Kidney (tissue), 14 donors: ENCODE data around the gene FOXN3. TPM values are rescaled to one million over a fixed set of nuclear protein-coding genes. Genes with fewer than 3 reads are reported as not detected.

Experiments used
- DNase-seq, 5 donors: peaks; one replicate each; pipeline ENCODE4 v3.0.0-alpha.2; 2013 to 2020
- FAIRE-seq: peaks from 2 replicates; lab custom pipeline; 2012; peaks lifted over from hg19 to GRCh38; lab: Jason Lieb, UNC
- H3K27ac ChIP-seq, 2 donors: one replicate each; pipeline ENCODE4 v1.7.0; 2013; ENCODE audit warnings: low read depth in 2 of 2, low read length in 2 of 2, inconsistent platforms in 1 of 2
- H3K27me3 ChIP-seq: one replicate; pipeline ENCODE4 v1.7.1; 2013; ENCODE audit warnings: low read length, inconsistent platforms; ENCODE audit not compliant: control insufficient read depth, insufficient read depth
- H3K36me3 ChIP-seq, 3 donors: one replicate each; pipeline versions ENCODE4 v1.7.0 to v1.7.1; 2013; ENCODE audit warnings: low read length in 3 of 3, control low read depth in 1 of 3, inconsistent platforms in 1 of 3; ENCODE audit not compliant: insufficient read depth in 3 of 3, control insufficient read depth in 2 of 3
- H3K4me1 ChIP-seq, 3 donors: one replicate each; pipeline versions ENCODE4 v1.7.0 to v1.7.1; 2013; ENCODE audit warnings: low read length in 3 of 3, inconsistent platforms in 1 of 3, low read depth in 1 of 3; ENCODE audit not compliant: control insufficient read depth in 2 of 3, insufficient read depth in 2 of 3
- H3K4me3 ChIP-seq, 3 donors: one replicate each; pipeline versions ENCODE4 v1.7.0 to v1.8.1; 2013; ENCODE audit warnings: low read length in 3 of 3, control low read depth in 1 of 3, inconsistent platforms in 1 of 3
- H3K9ac ChIP-seq, 3 donors: one replicate each; pipeline versions ENCODE4 v1.7.0 to v1.7.1; 2013; ENCODE audit warnings: low read length in 3 of 3, control low read depth in 1 of 3, inconsistent platforms in 1 of 3
- H3K9me3 ChIP-seq, 3 donors: one replicate each; pipeline versions ENCODE4 v1.7.0 to v1.7.1; 2013; ENCODE audit warnings: low read length in 3 of 3, control low read depth in 1 of 3, inconsistent platforms in 1 of 3; ENCODE audit not compliant: control insufficient read depth in 2 of 3, insufficient read depth in 1 of 3
- CTCF ChIP-seq: IDR thresholded peaks from 3 replicates; pipeline ENCODE4 v1.5.1; 2012; ENCODE audit warnings: mild to moderate bottlenecking, moderate library complexity, borderline replicate concordance; ENCODE audit not compliant: insufficient read depth; ENCODE audit errors: extremely low read depth
- intact Hi-C: fragments of 100-400 bp; cut with DNase I; formaldehyde crosslinking; loops from one replicate; pipeline ENCODE4 v1.11.1; 2022
- polyA plus RNA-seq: library from polyadenylated mRNA; stranded (reverse); fragments of 350-450 nt; fragmentation: Illumina TruSeq; extraction: RNeasy Lipid Tissue Mini Kit (QIAGEN cat#74804); gene quantifications from one replicate; pipeline ENCODE4 v1.2.3, GENCODE V29; 2014; ENCODE audit warnings: low read depth, low replicate concordance; ENCODE audit not compliant: insufficient read depth
- total RNA-seq: library from RNA; stranded (reverse); fragmentation: NEBNext Ultra II Directional; extraction: Animal tissue kit (Norgen Biotek cat#: 25700); gene quantifications from one replicate; pipeline ENCODE4 v1.2.1, GENCODE V29; 2021
- donor health status: control.
- donor health status: control.
- donor health status: control.
- donor health status: control.
- donor health status: control.
- donor health status: DM: yes; HTN: yes; CAD: no.
- donor health status: Normal renal cell carcinoma (clear cell type).

The FOXN3 gene
- total and polyA plus RNA-seq, 2 donors from 2014 or later: 6.4 to 50.1 TPM

GRCh38 chr14:89136587-89136986 lies 280.4 kb downstream of the FOXN3 start:
- FAIRE-seq (no peak), DNase-seq (no peak)
- H3K36me3 ChIP-seq: no peaks in the 10 kb centered on the region
- H3K9me3 ChIP-seq: peaks cover 0 to 10% (median 0%) of the 10 kb centered on the region in 3 donors
- H3K4me3 ChIP-seq: no peak overlapping the region
- H3K9ac ChIP-seq: no peak overlapping the region
- H3K4me1 ChIP-seq: no peaks in the 10 kb centered on the region
- no peak overlapping the region for H3K27ac ChIP-seq
- intact Hi-C loops: no loop called here
- H3K27me3 ChIP-seq: no peaks in the 10 kb centered on the region
- TF ChIP-seq CTCF: no peak

GRCh38 chr14:89134640-89135039 lies 282.4 kb downstream of the FOXN3 start:
- no peak for TF ChIP-seq CTCF
- no peak overlapping the region for H3K27ac ChIP-seq
- H3K27me3 ChIP-seq: no peaks in the 10 kb centered on the region
- H3K4me1 ChIP-seq: no peaks in the 10 kb centered on the region
- no peak overlapping the region for H3K4me3 ChIP-seq
- H3K9me3 ChIP-seq: peaks cover 0 to 10% (median 0%) of the 10 kb centered on the region in 3 donors
- DNase-seq (no peak), FAIRE-seq (no peak)
- no peaks in the 10 kb centered on the region for H3K36me3 ChIP-seq
- H3K9ac ChIP-seq: no peak overlapping the region
- intact Hi-C loops: no loop called here

GRCh38 chr14:89131004-89131750 lies 285.9 kb downstream of the FOXN3 start:
- Histone ChIP-seq H3K9me3 (peaks cover 0 to 4% (median 0%) of the 10 kb centered on the region in 3 donors), H3K4me3 (no peak overlapping the region), H3K27me3 (no peaks in the 10 kb centered on the region), H3K36me3 (no peaks in the 10 kb centered on the region), H3K4me1 (no peaks in the 10 kb centered on the region), H3K9ac (no peak overlapping the region), H3K27ac (no peak overlapping the region)
- no peak for TF ChIP-seq CTCF
- no peak for DNase-seq
- FAIRE-seq: no peak
- intact Hi-C loops: no loop called here
